LNCAP (cell line): ENCODE results near the gene TNS3.

Experiments used
- TF ChIP-seq, protein P1 (sequence below): fragments of 450-650 bp; IDR thresholded peaks from 2 replicates; pipeline ENCODE4 v1.5.1; 2017; ENCODE audit warnings: mild to moderate bottlenecking

Gene TNS3

DNA sequence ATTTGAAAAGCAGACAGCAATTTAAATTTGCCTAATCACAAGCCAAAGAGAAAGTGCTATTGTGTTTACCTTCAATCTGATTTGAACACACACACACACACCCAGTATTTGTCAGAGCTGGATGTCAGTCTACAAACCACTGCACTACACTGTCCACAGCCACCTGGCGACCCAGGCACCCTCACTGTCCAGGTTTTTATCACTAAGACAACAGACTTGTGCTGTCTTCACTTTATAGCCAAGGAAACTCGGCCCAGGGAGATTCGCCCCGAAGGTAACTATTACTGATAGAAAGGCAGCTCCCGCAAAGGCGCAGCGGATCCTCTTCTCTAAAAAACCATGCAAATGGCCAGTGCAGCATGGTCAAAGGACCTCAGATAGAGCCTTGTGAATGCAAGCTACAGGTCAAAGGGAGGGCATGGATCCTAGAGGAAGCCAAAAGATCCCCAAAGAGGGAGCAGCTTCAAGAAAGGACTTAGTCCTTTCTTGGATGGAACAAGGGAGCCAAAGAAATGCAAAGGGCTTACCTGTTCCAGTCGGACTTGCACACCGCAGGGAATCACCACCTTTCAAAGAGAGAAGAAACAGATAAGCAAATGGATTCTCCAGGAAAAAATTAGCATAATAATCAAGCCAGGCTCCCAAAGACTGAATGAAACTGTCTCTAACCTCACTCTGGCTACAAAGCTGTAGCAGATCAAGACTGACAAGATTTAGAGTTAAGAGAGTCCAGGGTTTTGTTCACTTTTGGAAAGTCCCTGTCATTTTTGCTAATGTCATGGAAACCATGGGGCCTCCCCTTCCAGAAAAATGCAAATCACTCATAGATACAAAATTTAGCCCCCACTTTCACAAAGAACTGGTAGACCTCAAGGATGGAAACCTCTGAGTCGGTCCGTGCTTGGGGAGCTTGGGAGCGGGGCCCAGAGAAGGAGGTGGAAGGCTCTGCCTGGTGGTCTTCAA lies 101.1 kb downstream of the TNS3 start:
- TF ChIP-seq, protein P1, sequence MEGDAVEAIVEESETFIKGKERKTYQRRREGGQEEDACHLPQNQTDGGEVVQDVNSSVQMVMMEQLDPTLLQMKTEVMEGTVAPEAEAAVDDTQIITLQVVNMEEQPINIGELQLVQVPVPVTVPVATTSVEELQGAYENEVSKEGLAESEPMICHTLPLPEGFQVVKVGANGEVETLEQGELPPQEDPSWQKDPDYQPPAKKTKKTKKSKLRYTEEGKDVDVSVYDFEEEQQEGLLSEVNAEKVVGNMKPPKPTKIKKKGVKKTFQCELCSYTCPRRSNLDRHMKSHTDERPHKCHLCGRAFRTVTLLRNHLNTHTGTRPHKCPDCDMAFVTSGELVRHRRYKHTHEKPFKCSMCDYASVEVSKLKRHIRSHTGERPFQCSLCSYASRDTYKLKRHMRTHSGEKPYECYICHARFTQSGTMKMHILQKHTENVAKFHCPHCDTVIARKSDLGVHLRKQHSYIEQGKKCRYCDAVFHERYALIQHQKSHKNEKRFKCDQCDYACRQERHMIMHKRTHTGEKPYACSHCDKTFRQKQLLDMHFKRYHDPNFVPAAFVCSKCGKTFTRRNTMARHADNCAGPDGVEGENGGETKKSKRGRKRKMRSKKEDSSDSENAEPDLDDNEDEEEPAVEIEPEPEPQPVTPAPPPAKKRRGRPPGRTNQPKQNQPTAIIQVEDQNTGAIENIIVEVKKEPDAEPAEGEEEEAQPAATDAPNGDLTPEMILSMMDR, result no peak

DNA sequence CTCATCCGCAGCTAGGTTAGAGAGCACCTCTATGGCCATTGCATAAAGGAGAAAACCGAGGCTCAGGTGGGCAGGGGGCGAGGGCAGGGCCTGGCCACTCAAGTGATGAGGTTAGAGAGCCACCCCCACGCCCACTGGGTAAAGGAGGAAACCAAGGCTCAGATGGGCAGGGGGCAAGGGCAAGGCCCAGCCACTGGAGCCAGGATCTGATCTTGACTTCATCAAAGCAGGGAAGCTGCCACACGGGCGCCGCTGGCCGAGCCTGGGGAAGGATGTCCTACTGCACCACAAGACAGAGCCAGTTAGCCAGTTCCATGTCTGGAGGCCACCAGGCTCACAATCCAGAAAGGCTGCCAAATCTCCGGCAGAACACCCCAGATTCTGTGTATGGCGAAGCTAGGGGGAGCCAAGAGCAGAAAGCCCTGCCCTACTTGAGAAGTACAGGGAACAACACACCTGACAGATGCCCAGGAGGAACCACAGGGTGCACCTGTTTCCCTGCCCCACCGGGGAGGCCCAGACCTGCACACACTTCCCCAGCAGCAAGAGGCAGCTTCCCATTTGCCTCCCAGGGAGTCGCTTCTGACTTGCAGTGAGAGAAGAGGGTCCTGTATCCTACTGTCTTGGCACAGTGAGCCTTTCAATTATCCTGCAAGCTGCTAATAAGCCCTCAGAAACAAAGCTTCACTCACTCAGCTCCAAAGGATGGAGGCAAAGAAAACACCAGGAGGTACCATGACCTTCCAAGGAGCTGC lies 101.9 kb downstream of the TNS3 start:
- TF ChIP-seq, protein P1, result no peak

DNA sequence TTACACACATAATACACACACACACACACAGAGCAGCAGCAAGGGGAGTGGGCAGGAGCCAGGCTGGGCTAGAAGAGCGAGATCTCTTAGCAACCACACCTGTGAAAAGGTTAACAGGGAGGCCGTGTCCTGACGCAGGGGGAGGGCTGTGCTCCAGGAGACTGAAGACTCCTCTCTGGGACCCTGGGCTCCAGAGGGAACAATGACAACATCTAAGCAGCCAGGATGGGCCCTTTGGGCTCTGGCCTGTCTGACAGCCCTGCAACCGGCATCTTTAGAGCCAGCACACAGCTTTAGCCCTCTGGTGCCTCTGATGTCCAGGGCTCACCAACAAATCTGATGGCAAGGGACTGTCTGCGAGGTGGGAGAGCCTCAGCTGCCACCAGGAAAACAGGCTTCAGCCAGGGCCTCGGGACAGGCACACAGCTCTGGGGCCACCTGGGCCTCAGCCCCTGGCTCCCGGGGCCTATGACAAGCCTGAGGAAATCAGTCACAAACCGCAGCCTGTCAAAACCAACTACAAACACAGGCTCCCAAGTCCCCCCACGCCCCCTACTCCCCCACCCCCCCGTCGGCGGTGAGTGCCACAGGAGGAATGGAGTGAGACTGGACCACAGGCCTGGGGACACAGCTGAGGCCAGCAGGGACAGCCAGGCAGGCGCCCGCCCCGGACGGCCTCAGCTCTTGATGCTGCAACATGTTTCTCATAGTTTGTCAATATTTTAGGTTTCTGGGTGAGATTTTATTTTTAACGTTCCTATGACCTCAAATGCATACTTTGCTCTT lies 102.8 kb downstream of the TNS3 start:
- TF ChIP-seq, protein P1, result no peak

DNA sequence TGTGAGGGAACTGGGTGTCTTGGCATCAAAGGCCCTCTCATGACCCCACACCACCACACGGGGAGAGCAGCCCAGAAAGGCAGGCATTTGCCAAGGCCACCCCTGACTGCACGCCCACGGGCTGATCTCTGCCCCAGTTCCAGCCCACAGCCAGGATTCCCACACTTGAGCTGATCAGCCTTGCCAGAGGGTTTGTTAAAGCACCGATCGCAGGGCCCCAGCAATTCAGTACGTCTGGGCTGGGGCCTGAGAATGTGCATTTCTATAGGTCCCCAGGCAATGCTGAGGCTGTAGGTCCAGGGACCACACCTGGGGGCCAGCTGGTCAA lies 103.9 kb downstream of the TNS3 start:
- TF ChIP-seq, protein P1, result no peak

DNA sequence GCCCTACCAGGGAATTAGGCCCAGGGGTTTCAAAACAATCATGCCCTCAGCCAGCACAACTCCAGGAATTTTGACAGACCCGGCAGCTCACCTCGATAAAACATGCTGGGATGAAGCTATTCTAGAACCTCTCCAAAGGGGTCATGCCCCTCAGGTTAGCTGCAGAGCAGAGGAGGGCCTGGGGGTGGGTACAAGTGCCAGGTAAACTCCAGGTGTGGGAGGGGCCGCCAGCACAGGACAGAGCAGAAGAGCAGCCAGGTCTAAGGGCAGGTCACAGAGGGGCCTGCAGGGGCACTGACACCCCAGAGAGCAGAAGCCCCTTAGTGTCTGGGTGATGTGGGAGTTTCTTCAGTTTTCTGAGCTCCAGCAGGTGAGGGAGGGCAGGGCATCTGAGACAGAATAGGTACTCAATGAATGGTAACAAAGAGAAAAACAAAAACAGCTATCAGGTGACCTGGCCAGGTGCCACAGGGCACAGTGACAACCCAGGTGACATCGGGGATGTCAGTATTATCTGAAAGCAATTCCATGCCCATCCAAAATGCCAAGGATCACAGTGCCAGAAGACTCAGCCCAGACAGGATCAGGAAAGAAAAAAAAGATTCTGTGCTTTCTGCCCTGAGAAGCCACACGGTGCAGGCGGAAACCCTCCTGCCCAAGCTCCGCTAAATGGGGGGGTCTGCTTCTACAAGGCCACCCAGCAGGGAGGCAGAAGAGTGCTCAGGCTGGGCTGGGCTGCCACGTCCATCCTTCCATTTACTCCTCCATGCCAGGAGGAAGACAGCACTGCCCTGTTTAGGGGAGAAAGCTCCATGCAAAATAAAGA lies 104.5 kb downstream of the TNS3 start:
- TF ChIP-seq, protein P1, result no peak

DNA sequence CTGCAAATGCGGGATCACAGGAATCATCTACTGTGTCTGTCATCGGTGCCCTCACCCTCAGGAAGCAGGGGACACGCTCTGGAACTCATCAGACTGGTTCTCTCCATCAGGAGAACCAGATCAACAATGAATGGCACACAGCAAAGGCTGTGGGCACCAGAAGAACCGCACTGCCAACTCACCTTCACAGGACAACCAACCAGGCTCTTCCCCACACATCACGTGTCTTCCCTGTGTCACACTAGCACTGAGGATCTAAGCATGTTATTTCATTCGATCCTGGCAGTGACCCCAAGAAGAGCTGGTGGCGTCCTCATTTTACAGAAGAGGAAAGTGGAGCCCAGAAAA lies 106.1 kb downstream of the TNS3 start:
- TF ChIP-seq, protein P1, result no peak
